ENCODE measurements around the gene CRIP3.

CRIP3 gene

DNA sequence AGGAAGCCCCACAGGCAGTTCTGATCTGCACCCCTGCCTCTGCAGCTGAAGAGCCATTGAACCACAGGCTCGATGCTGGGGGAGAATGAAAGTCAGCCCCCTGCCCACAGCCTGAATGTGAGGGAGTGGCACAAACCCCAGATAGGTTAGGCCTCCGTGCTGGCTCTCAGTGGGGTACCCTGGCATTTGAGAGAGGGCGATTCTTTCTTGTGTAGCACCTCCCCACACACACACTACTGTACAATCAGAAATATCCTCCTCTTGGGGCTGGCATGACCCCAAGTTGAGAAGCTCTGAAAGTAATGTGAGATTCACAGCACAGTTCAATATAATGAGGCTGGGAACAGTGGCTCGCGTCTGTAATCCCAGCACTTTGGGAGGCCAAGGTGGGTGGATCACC is 47.4 kb downstream of the CRIP3 start:
- Histone ChIP-seq H3K27me3 (ENCODE audit: insufficient read depth, low read length) (no peaks in the 10 kb centered on the region; the same call in 1 of the 2 replicates), H3K4me1 (ENCODE audit: insufficient read depth, low read length, severe bottlenecking) (no peaks in the 10 kb centered on the region)

DNA sequence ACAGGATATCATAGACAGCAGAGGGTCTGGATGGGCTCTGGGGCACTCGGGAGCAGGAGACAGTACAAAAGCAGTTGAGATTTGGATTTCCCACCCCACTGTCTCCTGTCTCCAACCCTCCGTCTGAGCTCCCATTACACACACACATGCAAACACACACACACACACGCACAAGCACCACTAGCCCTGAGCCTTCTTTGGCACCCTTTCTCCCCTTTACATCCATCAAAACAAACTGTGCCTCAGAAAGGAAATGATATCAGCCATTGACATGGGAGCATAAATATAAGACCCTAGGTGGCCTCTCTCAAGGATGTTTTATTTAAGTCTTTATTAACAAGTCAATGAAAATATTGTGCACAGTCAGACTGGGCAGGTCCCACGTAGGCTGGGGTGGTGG is 47.8 kb downstream of the CRIP3 start:
- Histone ChIP-seq H3K27me3 (ENCODE audit: insufficient read depth, low read length) (no peaks in the 10 kb centered on the region; the same call in 1 of the 2 replicates), H3K4me3 (ENCODE audit: low read depth, low read length, poor library complexity, severe bottlenecking) (no peak overlapping the region), H3K79me2 (ENCODE audit: insufficient read depth, low read length) (no peaks in the 10 kb centered on the region), H3K9ac (ENCODE audit: low read length) (no peak overlapping the region), H2AFZ (ENCODE audit: low read length) (no peak overlapping the region), H3F3A (ENCODE audit: insufficient read depth, low read length) (no peaks in the 10 kb centered on the region), H3K4me2 (ENCODE audit: low read length) (no peak overlapping the region), H4K20me1 (ENCODE audit: insufficient read depth, low read length) (no peaks in the 10 kb centered on the region), H3K9me3 (ENCODE audit: low read length) (no peaks in the 10 kb centered on the region), H3K9me2 (ENCODE audit: low read depth, low read length) (no peaks in the 10 kb centered on the region), H3K4me1 (ENCODE audit: insufficient read depth, low read length, severe bottlenecking) (no peaks in the 10 kb centered on the region), H3K36me3 (ENCODE audit: insufficient read depth, low read length) (no peaks in the 10 kb centered on the region), H3K27ac (ENCODE audit: low read depth, low read length, poor library complexity, severe bottlenecking) (no peak overlapping the region)
- TF ChIP-seq CTCF (IDR thresholded peaks at IDR 0.05; ENCODE audit: low read length) (no peak), EZH2 (IDR thresholded peaks at IDR 0.05; ENCODE audit: borderline replicate concordance, low read length) (no peak)

More for the DNA sequence above, 47.4 kb downstream of the CRIP3 start:
- H2AFZ ChIP-seq (ENCODE audit: low read length) = no peak overlapping the region
- no peak overlapping the region for H3K27ac ChIP-seq (ENCODE audit: low read depth, low read length, poor library complexity, severe bottlenecking)
- no peaks in the 10 kb centered on the region for H3K36me3 ChIP-seq (ENCODE audit: insufficient read depth, low read length)
- H3K4me2 ChIP-seq (ENCODE audit: low read length) = no peak overlapping the region
- H4K20me1 ChIP-seq (ENCODE audit: insufficient read depth, low read length) = no peaks in the 10 kb centered on the region
- no peaks in the 10 kb centered on the region for H3K9me3 ChIP-seq (ENCODE audit: low read length)
- TF ChIP-seq EZH2 (IDR thresholded peaks at IDR 0.05; ENCODE audit: borderline replicate concordance, low read length) (no peak), CTCF (IDR thresholded peaks at IDR 0.05; ENCODE audit: low read length) (no peak)
- H3K9me2 ChIP-seq (ENCODE audit: low read depth, low read length) = no peaks in the 10 kb centered on the region
- H3F3A ChIP-seq (ENCODE audit: insufficient read depth, low read length) = no peaks in the 10 kb centered on the region
- no peak overlapping the region for H3K9ac ChIP-seq (ENCODE audit: low read length)
- H3K4me3 ChIP-seq (ENCODE audit: low read depth, low read length, poor library complexity, severe bottlenecking) = no peak overlapping the region
- H3K79me2 ChIP-seq (ENCODE audit: insufficient read depth, low read length) = no peaks in the 10 kb centered on the region

- Histone ChIP-seq H3K9me3 (ENCODE audit: low read length) (no peaks in the 10 kb centered on the region), H3K79me2 (ENCODE audit: insufficient read depth, low read length) (no peaks in the 10 kb centered on the region), H3K4me3 (ENCODE audit: low read depth, low read length, poor library complexity, severe bottlenecking) (no peak overlapping the region), H3K4me1 (ENCODE audit: insufficient read depth, low read length, severe bottlenecking) (no peaks in the 10 kb centered on the region), H3K27ac (ENCODE audit: low read depth, low read length, poor library complexity, severe bottlenecking) (no peak overlapping the region), H2AFZ (ENCODE audit: low read length) (no peak overlapping the region), H3K36me3 (ENCODE audit: insufficient read depth, low read length) (no peaks in the 10 kb centered on the region), H3K4me2 (ENCODE audit: low read length) (no peak overlapping the region), H3K9me2 (ENCODE audit: low read depth, low read length) (no peaks in the 10 kb centered on the region), H3K27me3 (ENCODE audit: insufficient read depth, low read length) (no peaks in the 10 kb centered on the region; the same call in 1 of the 2 replicates), H4K20me1 (ENCODE audit: insufficient read depth, low read length) (no peaks in the 10 kb centered on the region), H3F3A (ENCODE audit: insufficient read depth, low read length) (no peaks in the 10 kb centered on the region), H3K9ac (ENCODE audit: low read length) (no peak overlapping the region)
- TF ChIP-seq CTCF (IDR thresholded peaks at IDR 0.05; ENCODE audit: low read length) = no peak
- TF ChIP-seq EZH2 (IDR thresholded peaks at IDR 0.05; ENCODE audit: borderline replicate concordance, low read length) = no peak
Observed at GRCh38 chr6:43258807-43259686, 49.6 kb downstream of the CRIP3 start.

Data from OCI-LY1 (cell line).